DND-41 (cell line): ENCODE data around the gene MC2R.

ENCODE experiments used
- ATAC-seq: fragments of 200-7000 bp; cut with Tn5 transposase; 3 replicates; pipeline ENCODE4 v1.9.1; 2021; ENCODE audit warnings: low read depth; ENCODE audit not compliant: insufficient read depth
- DNase-seq: peaks from one replicate; pipeline ENCODE4 v3.0.0-alpha.2; 2020
- H2AFZ ChIP-seq: 2 replicates; pipeline ENCODE4 v1.6.0; 2012; ENCODE audit warnings: low read depth, low read length
- H3K27ac ChIP-seq: 2 replicates; pipeline ENCODE4 v1.5.1; 2012; ENCODE audit warnings: low read length, inconsistent platforms
- H3K27me3 ChIP-seq: fragments of 200-600 bp; sonication (generic); 2 replicates; pipeline ENCODE4 v1.6.0; 2012; ENCODE audit warnings: low read length, mild to moderate bottlenecking, inconsistent platforms; ENCODE audit not compliant: insufficient read depth, poor library complexity
- H3K36me3 ChIP-seq: 2 replicates; pipeline ENCODE4 v1.5.1; 2012; ENCODE audit warnings: low read length, inconsistent platforms; ENCODE audit not compliant: insufficient read depth
- H3K4me1 ChIP-seq: 2 replicates; pipeline ENCODE4 v1.5.1; 2012; ENCODE audit warnings: mild to moderate bottlenecking, low read length; ENCODE audit not compliant: insufficient read depth
- H3K4me2 ChIP-seq: 2 replicates; pipeline ENCODE4 v1.6.0; 2012; ENCODE audit warnings: mild to moderate bottlenecking, moderate library complexity, low read length, inconsistent platforms; ENCODE audit not compliant: insufficient read depth
- H3K4me3 ChIP-seq, 2 experiments: fragments of 200-600 bp in 1 of 2; shearing (Covaris generic) in 1 of 2; 2 replicates each; pipeline ENCODE4 v1.5.1; 2012 to 2016; ENCODE audit warnings: inconsistent platforms in 2 of 2, low read length in 2 of 2, mild to moderate bottlenecking in 2 of 2, low read depth in 1 of 2, moderate library complexity in 1 of 2
- H3K79me2 ChIP-seq: 2 replicates; pipeline ENCODE4 v1.6.0; 2012; ENCODE audit warnings: low read length, inconsistent platforms; ENCODE audit not compliant: insufficient read depth
- H3K9ac ChIP-seq: 2 replicates; pipeline ENCODE4 v1.6.0; 2012; ENCODE audit warnings: low read depth, mild to moderate bottlenecking, inconsistent platforms, low read length, moderate library complexity
- H3K9me3 ChIP-seq: 2 replicates; pipeline ENCODE4 v1.5.1; 2012; ENCODE audit warnings: low read length, moderate library complexity, mild to moderate bottlenecking, inconsistent platforms; ENCODE audit not compliant: insufficient read depth, severe bottlenecking
- H4K20me1 ChIP-seq: 2 replicates; pipeline ENCODE4 v1.6.0; 2012; ENCODE audit warnings: low read length; ENCODE audit not compliant: insufficient read depth
- EZH2 ChIP-seq: IDR thresholded peaks from 3 replicates; pipeline ENCODE4 v1.6.1; 2012; ENCODE audit warnings: borderline replicate concordance, low read depth, mild to moderate bottlenecking, moderate library complexity, low read length, inconsistent platforms; ENCODE audit not compliant: severe bottlenecking
- TF ChIP-seq, protein P1 (sequence below): IDR thresholded peaks from 2 replicates; pipeline ENCODE4 v1.5.1; 2012; ENCODE audit warnings: borderline replicate concordance, low read length, moderate library complexity, mild to moderate bottlenecking; ENCODE audit not compliant: poor library complexity, severe bottlenecking; ENCODE audit errors: extremely low read depth

The MC2R gene

DNA sequence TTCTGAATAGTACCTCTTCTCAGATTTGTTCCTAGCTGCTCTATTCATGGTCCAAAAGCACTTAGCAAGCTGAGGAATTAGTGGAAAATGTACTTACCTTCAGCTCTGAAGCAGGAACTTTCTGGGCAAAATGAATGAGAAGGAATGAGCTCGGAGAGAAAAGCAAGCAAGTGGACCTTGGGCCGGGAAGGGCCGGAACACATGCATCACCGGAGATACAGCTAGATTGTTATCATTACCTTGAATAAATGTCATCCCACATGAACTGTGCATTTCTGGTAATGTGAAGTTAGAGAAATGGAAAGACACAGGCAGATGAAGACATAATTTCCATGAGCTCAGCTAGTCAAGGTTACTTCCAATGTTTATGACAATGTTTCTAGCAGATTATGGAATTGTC lies at the start of gene MC2R:
TSS of gene MC2R (minus strand) at position 146 of the 400 bp plus-strand sequence. CDS start 30,018 bp downstream, outside the sequence.
- no peaks in the 10 kb centered on the region for H3K4me1 ChIP-seq
- DNase-seq: no peak
- no peak for ATAC-seq
- no peak within 1 kb of the TSS for H2AFZ ChIP-seq
- no peaks in the 10 kb centered on the region for H3K27me3 ChIP-seq
- TF ChIP-seq, protein P1, sequence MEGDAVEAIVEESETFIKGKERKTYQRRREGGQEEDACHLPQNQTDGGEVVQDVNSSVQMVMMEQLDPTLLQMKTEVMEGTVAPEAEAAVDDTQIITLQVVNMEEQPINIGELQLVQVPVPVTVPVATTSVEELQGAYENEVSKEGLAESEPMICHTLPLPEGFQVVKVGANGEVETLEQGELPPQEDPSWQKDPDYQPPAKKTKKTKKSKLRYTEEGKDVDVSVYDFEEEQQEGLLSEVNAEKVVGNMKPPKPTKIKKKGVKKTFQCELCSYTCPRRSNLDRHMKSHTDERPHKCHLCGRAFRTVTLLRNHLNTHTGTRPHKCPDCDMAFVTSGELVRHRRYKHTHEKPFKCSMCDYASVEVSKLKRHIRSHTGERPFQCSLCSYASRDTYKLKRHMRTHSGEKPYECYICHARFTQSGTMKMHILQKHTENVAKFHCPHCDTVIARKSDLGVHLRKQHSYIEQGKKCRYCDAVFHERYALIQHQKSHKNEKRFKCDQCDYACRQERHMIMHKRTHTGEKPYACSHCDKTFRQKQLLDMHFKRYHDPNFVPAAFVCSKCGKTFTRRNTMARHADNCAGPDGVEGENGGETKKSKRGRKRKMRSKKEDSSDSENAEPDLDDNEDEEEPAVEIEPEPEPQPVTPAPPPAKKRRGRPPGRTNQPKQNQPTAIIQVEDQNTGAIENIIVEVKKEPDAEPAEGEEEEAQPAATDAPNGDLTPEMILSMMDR: no peak
- no peaks in the 10 kb centered on the region for H3K79me2 ChIP-seq
- H3K4me2 ChIP-seq: no peak within 1 kb of the TSS
- no peak within 1 kb of the TSS for H3K4me3 ChIP-seq
- no peak within 1 kb of the TSS for H3K27ac ChIP-seq
- no peaks in the 10 kb centered on the region for H3K9me3 ChIP-seq
- no peaks in the 10 kb centered on the region for H4K20me1 ChIP-seq
- H3K9ac ChIP-seq: no peak within 1 kb of the TSS
- H3K36me3 ChIP-seq: no peaks in the 10 kb centered on the region

DNA sequence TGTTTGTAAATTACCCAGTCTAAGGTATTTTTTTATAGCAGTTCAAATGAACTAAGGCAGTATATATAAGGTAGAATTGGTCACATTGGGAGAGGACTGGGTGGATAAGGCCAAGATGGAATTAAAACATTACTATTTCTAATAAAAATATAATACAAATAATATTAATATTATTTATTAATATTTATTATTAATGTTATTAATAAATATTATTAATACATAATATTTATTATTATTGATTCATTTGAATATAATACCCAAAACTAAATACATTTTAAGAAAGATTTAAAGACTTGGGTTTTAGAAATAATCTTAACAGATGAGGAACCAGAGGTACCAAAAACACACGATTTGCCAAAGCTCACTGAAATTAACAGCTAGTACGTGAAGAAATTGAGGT lies 30.5 kb upstream of the MC2R start:
- no peaks in the 10 kb centered on the region for H3K4me1 ChIP-seq
- TF ChIP-seq, protein P1: no peak
- no peak for TF ChIP-seq EZH2
- H3K9ac ChIP-seq: no peak overlapping the region
- no peaks in the 10 kb centered on the region for H3K79me2 ChIP-seq
- no peaks in the 10 kb centered on the region for H4K20me1 ChIP-seq
- no peak overlapping the region for H3K27ac ChIP-seq
- H3K4me2 ChIP-seq: no peak overlapping the region
- H3K4me3 ChIP-seq: no peak overlapping the region
- no peaks in the 10 kb centered on the region for H3K9me3 ChIP-seq
- DNase-seq (no peak), ATAC-seq (no peak)
- H2AFZ ChIP-seq: no peak overlapping the region
- no peaks in the 10 kb centered on the region for H3K36me3 ChIP-seq
- no peaks in the 10 kb centered on the region for H3K27me3 ChIP-seq

DNA sequence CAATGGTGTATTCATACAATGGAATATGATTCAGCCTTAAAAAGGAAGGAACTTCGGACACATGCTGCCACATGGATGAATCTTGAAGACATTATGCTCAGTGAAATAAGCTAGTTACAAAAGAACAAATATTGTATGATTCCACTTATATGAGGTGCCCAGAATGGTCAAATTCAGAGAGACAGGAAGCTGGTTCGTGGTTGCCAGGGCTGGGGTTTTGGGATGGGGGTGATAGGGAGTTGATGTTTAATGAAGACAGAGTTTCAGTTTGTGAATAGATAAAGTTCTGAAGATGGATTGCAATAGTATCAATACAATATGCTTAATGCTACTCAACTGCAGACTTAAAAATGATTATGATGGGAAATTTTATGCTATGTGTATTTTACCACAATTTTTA lies 28.0 kb upstream of the MC2R start:
- Histone ChIP-seq H3K9me3 (no peaks in the 10 kb centered on the region), H2AFZ (no peak overlapping the region), H3K27me3 (no peaks in the 10 kb centered on the region), H3K9ac (no peak overlapping the region), H3K79me2 (no peaks in the 10 kb centered on the region), H4K20me1 (no peaks in the 10 kb centered on the region), H3K4me3 (no peak overlapping the region), H3K36me3 (no peaks in the 10 kb centered on the region), H3K27ac (no peak overlapping the region), H3K4me1 (no peaks in the 10 kb centered on the region), H3K4me2 (no peak overlapping the region)
- DNase-seq (peak; percentile 21), ATAC-seq (peak; percentile 50; the same call in 1 of the 3 replicates)
- TF ChIP-seq EZH2: no peak
- TF ChIP-seq, protein P1: no peak

DNA sequence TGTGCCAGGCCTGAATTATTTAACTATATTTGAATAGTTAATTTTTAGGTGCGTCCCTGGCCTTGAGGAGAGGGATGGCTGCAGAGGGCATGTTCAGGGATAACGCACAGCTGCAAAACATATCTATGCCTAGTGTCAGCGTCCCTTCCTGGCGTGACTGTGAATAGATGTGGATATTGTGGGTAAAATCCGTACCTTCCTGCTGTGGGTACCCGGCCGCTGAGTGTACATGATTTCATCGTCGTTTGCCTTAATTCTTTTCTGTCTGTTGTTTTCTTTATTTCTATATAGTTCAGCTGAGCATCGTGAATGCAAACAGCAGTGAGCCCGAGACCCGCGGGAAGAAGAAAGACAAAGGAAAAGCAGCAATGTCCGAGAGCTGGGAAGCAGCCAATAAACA lies 25.0 kb upstream of the MC2R start:
- ATAC-seq (no peak), DNase-seq (no peak)
- no peaks in the 10 kb centered on the region for H3K79me2 ChIP-seq
- H2AFZ ChIP-seq: no peak overlapping the region
- TF ChIP-seq EZH2: no peak
- TF ChIP-seq, protein P1: no peak
- H3K36me3 ChIP-seq: no peaks in the 10 kb centered on the region
- H3K4me2 ChIP-seq: no peak overlapping the region
- H3K27me3 ChIP-seq: no peaks in the 10 kb centered on the region
- no peak overlapping the region for H3K27ac ChIP-seq
- no peak overlapping the region for H3K9ac ChIP-seq
- H3K4me1 ChIP-seq: no peaks in the 10 kb centered on the region
- H3K4me3 ChIP-seq: no peak overlapping the region
- no peaks in the 10 kb centered on the region for H3K9me3 ChIP-seq
- no peaks in the 10 kb centered on the region for H4K20me1 ChIP-seq
